Testis (tissue), 2 donors: ENCODE results near the gene DENND1C.

Experiments used
- CTCF ChIP-seq, 3 experiments: fragments of 450-650 bp in 2 of 3; fragments of 200-600 bp in 1 of 3; sonication (generic) in 1 of 3; IDR thresholded peaks; one replicate each; pipeline ENCODE4 v1.5.1; 2016 to 2019; ENCODE audit warnings: antibody characterized with exemption in 3 of 3, mild to moderate bottlenecking in 2 of 3, moderate library complexity in 1 of 3
- POLR2A ChIP-seq: fragments of 450-650 bp; IDR thresholded peaks from one replicate; pipeline ENCODE4 v1.6.1; 2017; ENCODE audit warnings: antibody characterized with exemption, mild to moderate bottlenecking, moderate library complexity

GRCh38 chr19:6514089-6514488 is 32.5 kb upstream of the DENND1C start:
- TF ChIP-seq CTCF (IDR thresholded peaks at IDR 0.05) (no peak), POLR2A (no peak)
